Peyer's patch (tissue), 4 donors: Measurements from ENCODE around the gene KPRP.

Experiments
- POLR2A ChIP-seq, 2 donors: fragments of 450-650 bp; IDR thresholded peaks; one replicate each; pipeline ENCODE4 v1.5.1; 2017; ENCODE audit warnings: antibody characterized with exemption in 2 of 2, mild to moderate bottlenecking in 2 of 2, moderate library complexity in 2 of 2
- TF ChIP-seq, protein P1 (sequence below), 6 experiments: fragments of 450-650 bp in 4 of 6; fragments of 200-600 bp in 2 of 6; sonication (generic) in 1 of 6; IDR thresholded peaks; one replicate each; pipeline ENCODE4 v1.5.1; 2017 to 2019; ENCODE audit warnings: antibody characterized with exemption in 6 of 6, mild to moderate bottlenecking in 3 of 6, moderate library complexity in 1 of 6

DNA sequence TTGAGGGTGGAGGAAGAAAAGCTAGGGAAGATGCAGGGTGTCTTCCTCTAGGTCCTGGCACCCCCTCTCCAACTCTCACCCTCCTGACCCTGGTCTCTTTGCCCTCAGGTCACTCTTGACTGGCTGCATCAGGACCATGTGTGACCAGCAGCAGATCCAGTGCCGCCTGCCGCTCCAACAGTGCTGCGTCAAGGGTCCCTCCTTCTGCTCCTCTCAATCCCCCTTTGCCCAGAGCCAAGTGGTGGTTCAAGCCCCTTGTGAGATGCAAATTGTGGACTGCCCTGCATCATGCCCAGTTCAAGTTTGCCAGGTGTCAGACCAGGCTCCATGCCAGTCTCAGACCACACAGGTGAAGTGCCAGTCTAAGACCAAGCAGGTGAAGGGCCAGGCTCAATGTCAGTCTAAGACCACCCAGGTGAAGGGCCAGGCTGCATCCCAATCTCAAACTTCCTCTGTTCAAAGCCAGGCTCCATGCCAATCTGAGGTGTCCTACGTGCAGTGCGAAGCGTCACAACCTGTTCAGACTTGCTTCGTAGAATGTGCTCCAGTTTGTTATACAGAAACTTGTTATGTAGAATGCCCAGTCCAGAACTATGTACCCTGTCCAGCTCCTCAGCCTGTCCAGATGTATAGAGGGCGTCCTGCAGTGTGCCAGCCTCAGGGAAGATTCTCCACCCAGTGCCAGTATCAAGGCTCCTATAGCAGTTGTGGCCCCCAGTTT, 1.8 kb downstream of the KPRP start:
- TF ChIP-seq, protein P1, sequence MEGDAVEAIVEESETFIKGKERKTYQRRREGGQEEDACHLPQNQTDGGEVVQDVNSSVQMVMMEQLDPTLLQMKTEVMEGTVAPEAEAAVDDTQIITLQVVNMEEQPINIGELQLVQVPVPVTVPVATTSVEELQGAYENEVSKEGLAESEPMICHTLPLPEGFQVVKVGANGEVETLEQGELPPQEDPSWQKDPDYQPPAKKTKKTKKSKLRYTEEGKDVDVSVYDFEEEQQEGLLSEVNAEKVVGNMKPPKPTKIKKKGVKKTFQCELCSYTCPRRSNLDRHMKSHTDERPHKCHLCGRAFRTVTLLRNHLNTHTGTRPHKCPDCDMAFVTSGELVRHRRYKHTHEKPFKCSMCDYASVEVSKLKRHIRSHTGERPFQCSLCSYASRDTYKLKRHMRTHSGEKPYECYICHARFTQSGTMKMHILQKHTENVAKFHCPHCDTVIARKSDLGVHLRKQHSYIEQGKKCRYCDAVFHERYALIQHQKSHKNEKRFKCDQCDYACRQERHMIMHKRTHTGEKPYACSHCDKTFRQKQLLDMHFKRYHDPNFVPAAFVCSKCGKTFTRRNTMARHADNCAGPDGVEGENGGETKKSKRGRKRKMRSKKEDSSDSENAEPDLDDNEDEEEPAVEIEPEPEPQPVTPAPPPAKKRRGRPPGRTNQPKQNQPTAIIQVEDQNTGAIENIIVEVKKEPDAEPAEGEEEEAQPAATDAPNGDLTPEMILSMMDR (IDR thresholded peaks at IDR 0.05), result no peak
- no peak for TF ChIP-seq POLR2A (IDR thresholded peaks at IDR 0.05)
